ENCODE results near the gene KRT74. TPM values are rescaled to one million over a fixed set of nuclear protein-coding genes. Genes with fewer than 3 reads are reported as not detected.

Gene KRT74
- total and polyA plus RNA-seq, 9 of the 15 experiments (the other 6 are each of a cell fraction or from before 2014, with no cell fraction given): not detected

GRCh38 chr12:52605542-52605941 lies 31.9 kb upstream of the KRT74 start:
- Histone ChIP-seq H3K4me1 (replicated peaks in 1 of 2; ENCODE audit: control insufficient read depth in 2 of 2, insufficient read depth in 2 of 2, low read length in 2 of 2) (peaks cover 6 to 15% of the 10 kb centered on the region in 2 experiments; a peak in 4 of 5 replicates), H3K9ac (ENCODE audit: insufficient read depth in 1 of 2, low read depth in 2 of 2, low read length in 2 of 2) (no peak overlapping the region), H3K9me1 (ENCODE audit: control insufficient read depth, insufficient read depth, low read length) (no peaks in the 10 kb centered on the region), H3K4me3 (no peak overlapping the region), H3K36me3 (ENCODE audit: control insufficient read depth, insufficient read depth, low read length) (no peaks in the 10 kb centered on the region), H3K79me2 (ENCODE audit: control insufficient read depth, insufficient read depth, low read length) (no peaks in the 10 kb centered on the region), H3K27me3 (ENCODE audit: control insufficient read depth in 2 of 2, insufficient read depth in 2 of 2, low read length in 2 of 2) (peaks cover 0 to 19% of the 10 kb centered on the region in 2 experiments; a peak in 3 of 5 replicates), H2AFZ (ENCODE audit: low read depth, low read length) (no peak overlapping the region), H3K27ac (ENCODE audit: extremely low read depth, low read depth, low read length) (no peak overlapping the region), H3K9me3 (replicated peaks; ENCODE audit: control insufficient read depth, insufficient read depth, low read depth, low read length) (no peaks in the 10 kb centered on the region), H4K20me1 (replicated peaks; ENCODE audit: control insufficient read depth, insufficient read depth, low read length) (no peaks in the 10 kb centered on the region), H3K4me2 (ENCODE audit: insufficient read depth, low read length) (no peak overlapping the region)
- no peak for DNase-seq (ENCODE audit: extremely low read depth in 1 of 4, low spot score in 3 of 4)
- TF ChIP-seq STAT5A (IDR thresholded peaks at IDR 0.05; ENCODE audit: borderline replicate concordance, low read length) (no peak), PATZ1 (CRISPR knock-in tag; IDR thresholded peaks at IDR 0.05; ENCODE audit: borderline replicate concordance) (no peak), ZNF184 (CRISPR knock-in tag; IDR thresholded peaks at IDR 0.05) (no peak), HNRNPLL (IDR thresholded peaks at IDR 0.05; ENCODE audit: low read depth, low read length, poor library complexity, severe bottlenecking) (no peak), PRDM10 (IDR thresholded peaks at IDR 0.05; ENCODE audit: partially characterized antibody) (no peak), MAX (CRISPR knock-in tag; IDR thresholded peaks at IDR 0.05) (no peak), ZFP91 (CRISPR knock-in tag; IDR thresholded peaks at IDR 0.05) (no peak), RBM25 (IDR thresholded peaks at IDR 0.05; ENCODE audit: low read depth, low read length, severe bottlenecking) (peak; percentile 78), ZNF77 (CRISPR knock-in tag; IDR thresholded peaks at IDR 0.05) (no peak)
- FAIRE-seq: no peak
- CTCF ChIA-PET (ENCODE audit: low intra/inter-chr PET ratio): no interaction called here
- POLR2A ChIA-PET: no interaction called here
- WGBS (ENCODE audit: insufficient coverage, low coverage, missing lambda C conversion rate): 5% methylated on average over 1 of the region's 1 CpG
- no peak for ATAC-seq
- BruUV-seq (replicated peaks): no TSS peak
- intact Hi-C loops (cut with micrococcal nuclease): no loop called here
- in situ Hi-C loops (cut with MboI): no loop called here
